ENCODE results near the gene CORO2A.
A peak's percentile ranks its signal among the peaks of the same experiment; 100 is the strongest.
"Not testable (repeated sequence)": the region's sequence is repeated elsewhere in the genome, so short reads cannot be mapped to it uniquely, and the experiment has no call there.

CORO2A gene

DNA sequence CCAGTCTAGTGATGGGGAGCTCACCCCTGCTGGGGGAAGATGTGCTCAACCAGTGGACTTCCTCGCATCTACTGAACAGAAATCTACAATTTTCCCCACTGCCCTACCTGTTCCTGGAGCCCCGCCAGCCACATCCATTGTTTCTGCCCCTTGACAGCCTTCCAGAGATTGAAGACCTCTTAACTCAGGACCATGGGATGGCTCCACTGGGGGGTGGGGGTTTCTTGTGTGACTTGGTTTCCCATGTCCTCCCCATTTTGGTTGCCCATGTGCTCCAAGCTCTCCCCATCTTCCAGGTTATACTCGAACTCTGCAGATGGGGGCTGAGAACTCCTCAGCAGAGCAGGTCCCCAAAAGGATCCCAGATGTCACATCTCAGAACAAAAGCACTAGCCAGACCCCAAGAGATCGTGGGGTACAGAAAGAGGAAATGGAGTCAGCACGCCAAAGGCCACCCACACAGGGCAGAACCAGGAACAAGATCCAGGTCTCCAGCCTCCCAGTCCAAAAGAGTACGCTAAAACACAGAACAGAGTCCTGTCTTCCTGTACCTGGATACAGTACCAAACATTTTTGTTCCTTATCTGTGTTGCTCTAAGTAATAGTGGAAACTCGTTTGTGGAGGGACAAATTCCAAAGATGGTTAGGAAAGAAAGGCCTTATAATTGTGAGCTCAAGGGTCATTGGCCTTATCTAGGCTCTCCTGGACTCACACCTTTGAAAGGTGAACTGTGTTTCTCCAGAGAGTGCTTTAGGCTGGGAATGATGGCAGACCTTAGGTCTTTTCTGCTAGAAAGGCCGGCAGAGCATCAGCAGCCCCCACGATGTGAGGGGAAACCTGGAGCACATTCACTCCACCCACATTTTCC, 15.8 kb downstream of the CORO2A start:
- DNase-seq = peak in 2 of 10 donors; percentile 47 to 76

DNA sequence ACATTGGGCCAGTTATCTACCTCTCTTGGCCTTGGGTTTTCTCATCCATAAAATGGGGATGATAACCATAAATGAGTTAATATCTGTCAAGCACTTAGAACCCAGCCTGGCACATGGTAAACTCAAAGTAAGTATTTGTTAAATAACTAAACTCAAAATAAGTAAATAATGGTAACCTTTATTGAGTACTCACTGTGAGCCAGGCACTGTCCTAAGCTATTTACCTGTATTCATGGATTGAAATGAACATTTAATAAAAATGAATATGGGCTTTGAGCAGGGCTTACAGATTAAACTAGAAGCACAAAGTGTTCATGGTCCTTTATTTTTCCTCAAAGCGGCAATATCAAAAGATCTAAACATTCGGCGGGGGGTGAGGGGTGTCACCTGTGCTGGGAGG, 16.7 kb downstream of the CORO2A start:
- DNase-seq = no peak
- intact Hi-C loops (cut with DNase I) = no loop called here

More for the DNA sequence above, 15.8 kb downstream of the CORO2A start:
- intact Hi-C loops (cut with DNase I) = no loop called here

DNA sequence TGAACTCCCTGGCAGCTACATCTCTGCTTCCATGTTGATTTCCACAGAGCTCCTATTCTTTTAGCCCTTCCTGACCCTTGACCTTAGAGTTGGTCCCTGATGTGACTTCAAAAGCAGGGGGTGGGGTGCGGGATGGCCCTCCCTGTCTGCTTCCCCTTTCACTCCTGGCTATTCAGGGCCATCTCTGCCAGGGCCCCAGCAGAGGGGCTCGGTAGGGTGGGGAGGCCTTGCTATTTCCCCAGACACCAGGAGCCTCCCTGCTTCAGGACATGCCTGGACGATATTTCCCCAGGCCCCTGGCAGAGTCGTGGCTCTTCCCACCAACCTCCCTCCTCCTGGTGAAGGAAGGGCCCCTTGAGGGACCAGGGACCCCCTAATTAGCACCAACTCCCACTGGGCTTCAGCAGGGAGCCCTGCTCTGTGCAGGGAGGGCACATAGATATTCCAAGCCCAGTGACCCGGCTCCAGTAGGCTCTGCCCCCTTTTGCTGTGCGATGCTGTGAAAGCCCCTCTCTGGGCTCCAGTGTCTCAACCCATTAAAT, 17.3 kb downstream of the CORO2A start:
- peak in 1 of 10 donors; percentile 50 for DNase-seq
- intact Hi-C loops (cut with DNase I) = no loop called here

DNA sequence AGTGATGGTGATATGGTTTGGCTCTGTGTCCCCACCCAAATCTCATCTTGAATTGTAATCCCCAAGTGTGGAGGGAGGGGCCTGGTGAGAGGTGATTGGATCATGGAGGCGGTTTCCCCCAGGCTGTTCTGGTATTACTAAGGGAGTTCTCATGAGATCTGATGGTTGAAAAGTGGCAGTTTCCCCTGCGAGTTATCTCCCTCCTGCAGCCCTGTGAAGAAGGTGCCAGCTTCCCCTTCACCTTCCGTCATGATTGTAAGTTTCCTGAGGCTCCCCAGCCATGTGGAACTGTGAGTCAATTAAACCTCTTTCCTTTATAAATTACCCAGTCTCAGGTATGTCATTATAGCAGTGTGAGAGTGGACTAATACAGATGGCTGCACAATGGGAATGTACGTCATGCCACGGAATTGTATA, 17.9 kb downstream of the CORO2A start:
- intact Hi-C loops (cut with DNase I); DNase-seq: not testable (repeated sequence)

DNA sequence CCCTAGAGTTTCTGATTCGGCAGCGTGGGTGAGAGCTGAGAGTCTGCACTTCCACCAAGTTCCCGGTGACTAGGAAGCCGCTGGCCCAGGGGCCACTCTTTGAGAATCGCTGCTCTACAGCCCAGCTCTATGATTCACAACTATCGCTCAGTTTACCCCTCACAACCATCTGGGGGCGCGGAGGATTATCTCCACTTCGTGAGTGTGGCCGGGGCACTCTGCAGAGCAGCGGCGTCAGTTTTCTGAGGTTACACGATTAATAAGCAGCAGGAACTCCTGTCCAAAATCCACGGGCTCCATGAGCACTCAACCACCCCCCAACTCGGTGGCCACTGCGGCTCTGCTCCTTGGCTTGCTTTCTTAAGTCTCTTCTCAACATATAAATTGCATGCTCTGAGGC, 19.3 kb downstream of the CORO2A start:
- intact Hi-C loops (cut with DNase I) = no loop called here
- DNase-seq = peak in 1 of 10 donors; percentile 61

DNA sequence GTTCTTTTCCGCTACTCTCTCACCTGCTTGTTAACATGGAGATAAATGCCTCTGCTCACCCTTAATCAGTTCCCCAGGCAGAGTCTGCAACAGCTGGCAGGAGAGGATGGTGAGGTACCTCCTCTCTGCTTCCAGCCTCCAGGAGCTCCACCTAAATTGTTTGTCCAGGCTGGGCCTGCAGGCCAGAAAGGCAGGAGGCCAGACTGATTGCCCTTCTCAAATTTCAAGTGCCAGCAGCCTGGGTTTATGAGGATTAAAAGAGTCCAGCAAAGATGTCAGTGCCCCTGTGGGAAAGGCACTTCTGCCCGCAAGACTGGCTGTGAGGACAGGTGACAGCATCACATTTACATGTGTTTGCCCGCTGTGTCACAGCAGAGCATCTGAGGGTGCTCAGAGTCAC, 19.8 kb downstream of the CORO2A start:
- intact Hi-C loops (cut with DNase I) = no loop called here
- DNase-seq = no peak

DNA sequence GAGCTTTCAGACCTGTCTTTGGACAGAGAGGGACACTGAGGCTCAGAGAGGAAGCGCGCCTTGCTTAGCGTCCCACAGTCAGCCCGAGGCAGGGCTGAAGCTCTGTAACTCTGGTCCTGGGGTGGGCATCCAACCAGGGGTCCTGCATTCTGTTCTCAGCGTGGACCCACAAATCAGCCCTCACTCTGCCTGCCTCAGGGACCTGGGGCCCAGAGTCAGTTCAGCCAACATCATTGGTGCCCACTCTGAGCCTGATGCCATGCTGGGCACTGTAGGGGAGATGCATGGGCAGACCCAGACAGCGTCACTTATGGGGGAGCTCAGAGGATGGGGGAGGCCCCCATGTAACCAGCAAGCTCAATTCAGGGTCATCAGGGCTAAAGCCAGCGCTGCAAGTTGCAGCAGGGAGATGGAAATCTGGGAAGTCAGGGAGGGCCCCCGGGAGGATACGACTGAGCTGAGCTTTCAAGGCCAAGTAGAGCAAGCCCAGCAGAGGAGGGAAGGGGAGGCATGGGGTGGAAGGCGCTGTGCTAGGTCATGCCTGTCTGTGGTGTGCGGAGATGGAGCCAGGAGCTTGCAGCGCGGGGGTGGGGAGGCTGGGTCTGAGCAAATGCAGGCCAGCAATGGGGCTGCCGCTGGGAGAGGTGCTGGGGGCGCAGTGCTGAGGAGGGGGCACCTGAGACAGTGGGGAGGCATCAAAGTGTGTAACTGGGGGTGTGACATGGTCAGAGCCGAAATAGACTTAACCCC, 21.1 kb downstream of the CORO2A start:
- peak in 1 of 10 donors; percentile 70 for DNase-seq
- intact Hi-C loops (cut with DNase I) = no loop called here

DNA sequence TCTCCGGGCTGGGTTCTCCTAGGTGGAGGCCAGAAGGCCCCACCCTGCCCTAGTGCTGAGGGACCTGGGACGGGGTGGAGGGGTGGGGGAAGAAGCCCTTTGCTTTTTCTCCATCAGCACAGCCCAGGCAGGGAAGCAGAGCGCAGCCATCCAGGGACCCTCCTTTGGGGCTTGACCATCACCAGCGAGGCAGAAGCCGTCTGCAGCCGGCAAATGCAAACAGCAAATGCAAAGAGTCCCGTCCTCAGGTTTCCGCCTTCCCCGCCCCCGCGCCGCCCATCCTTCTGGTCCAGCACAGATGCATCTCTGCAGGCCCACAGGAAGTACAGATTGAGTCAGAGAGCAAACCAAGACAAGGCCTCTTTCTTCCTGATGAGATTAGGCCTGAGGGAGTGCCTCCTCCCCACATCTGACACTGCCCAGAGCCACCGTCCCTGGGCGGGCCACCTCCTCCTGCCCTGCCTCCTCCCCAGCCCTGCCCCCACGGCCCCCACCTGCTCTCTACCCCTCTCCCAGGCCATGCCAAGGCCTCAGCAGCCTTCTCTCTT, 23.4 kb downstream of the CORO2A start:
- peak in 5 of 10 donors; percentile 31 to 86 (median 40) for DNase-seq
- intact Hi-C loops (cut with DNase I) = no loop called here

DNA sequence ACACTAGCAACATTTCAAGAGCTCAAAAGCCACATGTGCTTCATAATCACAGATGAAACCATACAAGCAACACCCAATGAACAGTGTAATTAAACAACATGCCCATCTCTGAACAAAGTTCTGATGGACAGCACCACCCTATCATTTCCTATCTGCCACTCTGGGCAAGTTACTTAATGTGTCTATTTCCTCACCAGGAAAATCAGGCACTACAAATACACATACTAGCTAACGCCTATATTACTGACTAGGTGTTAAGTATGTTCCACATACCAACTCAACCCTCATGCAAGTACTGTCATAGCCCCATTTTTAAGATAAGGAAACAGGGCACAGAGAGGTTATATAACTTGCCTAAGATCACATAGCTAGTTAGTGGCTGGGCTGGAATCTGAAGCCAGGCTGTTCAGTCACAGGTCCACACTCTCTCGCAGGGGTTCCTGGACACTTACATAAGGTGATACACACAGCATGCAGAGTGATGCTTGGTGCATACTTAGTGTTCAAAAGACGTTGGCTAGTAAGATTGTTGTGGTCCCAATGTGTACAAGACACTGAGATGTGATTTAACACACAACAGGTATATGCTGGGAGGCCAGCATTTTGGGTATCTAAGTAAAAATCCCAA, 24.2 kb downstream of the CORO2A start:
- intact Hi-C loops (cut with DNase I) = no loop called here

DNA sequence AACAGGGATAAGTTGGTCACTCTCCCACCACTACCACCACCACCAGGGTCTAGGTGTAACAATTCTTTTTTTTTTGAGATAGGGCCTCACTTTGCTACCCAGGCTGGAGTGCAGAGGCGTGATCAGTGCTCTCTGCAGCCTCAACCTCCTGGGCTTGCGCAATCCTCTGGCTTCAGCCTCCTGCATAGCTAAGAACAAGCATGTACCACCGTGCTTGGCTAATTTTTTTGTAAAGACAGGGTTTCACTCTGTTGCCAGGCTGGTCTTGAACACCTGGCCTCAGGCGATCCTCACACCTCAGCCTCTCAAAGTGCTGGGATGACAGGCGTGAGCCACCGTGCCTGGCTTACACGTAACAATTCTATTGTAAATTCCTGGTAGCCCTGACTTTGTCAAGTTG, 27.5 kb downstream of the CORO2A start:
- DNase-seq = peak in 1 of 10 donors; percentile 38
- intact Hi-C loops (cut with DNase I) = no loop called here

More for the DNA sequence above, 24.2 kb downstream of the CORO2A start:
- DNase-seq = peak in 1 of 10 donors; percentile 14

DNA sequence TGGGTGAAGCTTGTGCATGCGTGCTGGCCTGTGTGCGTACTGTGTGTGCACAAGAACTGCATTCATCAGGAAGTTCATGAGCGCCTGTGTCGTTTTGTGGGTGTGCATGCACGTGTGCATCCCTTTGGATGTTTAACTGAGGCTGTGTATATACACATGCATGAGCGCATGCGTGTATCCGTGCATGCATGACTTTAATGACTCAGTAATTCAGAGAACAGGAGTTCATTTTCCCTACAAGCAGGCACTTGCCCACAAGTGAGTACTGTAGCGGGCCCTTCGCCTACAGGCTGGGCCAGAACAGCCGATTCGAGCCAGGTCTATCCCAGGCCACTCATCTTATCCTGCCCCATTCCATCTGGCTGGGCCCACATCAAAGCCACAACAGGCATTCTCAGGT, 29.8 kb downstream of the CORO2A start:
- intact Hi-C loops (cut with DNase I) = no loop called here
- peak in 1 of 10 donors; percentile 52 for DNase-seq

DNA sequence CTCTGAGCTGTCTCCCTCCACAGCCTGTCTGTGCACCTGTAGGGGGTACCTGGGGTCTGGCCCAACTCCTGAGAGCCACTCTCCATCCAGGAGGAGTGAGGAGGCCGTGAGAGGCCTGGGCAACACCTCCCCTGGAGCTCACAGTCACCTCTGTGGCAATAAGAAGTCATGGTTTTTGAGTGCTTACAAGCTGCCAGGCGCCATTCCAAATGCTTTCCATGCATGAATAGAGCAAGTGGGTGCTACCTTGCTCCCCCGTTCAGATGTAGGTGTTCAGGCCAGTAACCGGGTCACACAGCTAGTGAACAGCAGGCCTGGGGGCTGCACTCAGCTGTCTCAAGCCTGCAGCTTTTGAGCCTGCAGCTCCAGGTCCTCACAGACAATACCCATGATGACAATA, 30.6 kb downstream of the CORO2A start:
- intact Hi-C loops (cut with DNase I) = no loop called here
- peak in 1 of 10 donors; percentile 24 for DNase-seq

DNA sequence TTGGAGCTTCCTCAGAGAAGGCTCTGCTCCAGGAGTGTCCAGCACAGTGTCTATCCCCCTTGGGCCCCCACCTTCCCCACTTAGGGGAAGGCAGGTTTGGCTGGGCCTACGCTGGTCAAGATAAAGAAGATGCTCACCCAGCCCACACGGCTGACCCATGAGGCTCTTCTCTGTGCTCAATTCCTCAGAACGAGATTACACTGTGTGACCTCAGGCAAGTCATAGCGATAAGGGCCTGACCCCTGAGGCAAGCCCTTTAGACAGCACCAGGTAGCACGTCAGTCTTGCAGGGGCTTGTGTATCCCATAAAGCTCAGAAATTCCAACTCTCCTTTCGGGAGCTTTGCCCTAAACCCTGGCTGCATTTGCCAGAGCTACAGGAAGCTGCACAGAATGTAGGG, 32.6 kb downstream of the CORO2A start:
- DNase-seq = no peak
- intact Hi-C loops (cut with DNase I) = no loop called here

DNA sequence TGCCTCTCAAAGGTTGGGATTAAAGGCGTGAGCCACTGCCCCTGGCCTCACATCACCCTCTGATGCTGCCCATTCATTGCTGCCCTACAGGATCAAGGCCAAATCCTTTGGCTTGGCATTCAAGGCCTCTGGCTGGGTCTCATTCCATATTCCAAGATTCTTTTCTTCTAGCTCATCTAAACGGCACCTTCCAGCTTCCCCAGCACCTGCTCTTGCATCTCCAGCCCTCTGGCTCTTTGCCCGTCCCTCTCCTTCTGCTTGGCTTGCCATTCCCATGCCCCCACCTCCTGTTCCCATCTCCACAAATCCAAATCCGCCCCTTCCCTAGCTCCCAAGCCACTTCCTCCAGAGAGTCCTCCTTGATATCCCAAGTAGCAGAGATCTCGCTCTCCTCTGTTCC, 33.1 kb downstream of the CORO2A start:
- peak in 1 of 10 donors; percentile 48 for DNase-seq
- intact Hi-C loops (cut with DNase I) = no loop called here

DNA sequence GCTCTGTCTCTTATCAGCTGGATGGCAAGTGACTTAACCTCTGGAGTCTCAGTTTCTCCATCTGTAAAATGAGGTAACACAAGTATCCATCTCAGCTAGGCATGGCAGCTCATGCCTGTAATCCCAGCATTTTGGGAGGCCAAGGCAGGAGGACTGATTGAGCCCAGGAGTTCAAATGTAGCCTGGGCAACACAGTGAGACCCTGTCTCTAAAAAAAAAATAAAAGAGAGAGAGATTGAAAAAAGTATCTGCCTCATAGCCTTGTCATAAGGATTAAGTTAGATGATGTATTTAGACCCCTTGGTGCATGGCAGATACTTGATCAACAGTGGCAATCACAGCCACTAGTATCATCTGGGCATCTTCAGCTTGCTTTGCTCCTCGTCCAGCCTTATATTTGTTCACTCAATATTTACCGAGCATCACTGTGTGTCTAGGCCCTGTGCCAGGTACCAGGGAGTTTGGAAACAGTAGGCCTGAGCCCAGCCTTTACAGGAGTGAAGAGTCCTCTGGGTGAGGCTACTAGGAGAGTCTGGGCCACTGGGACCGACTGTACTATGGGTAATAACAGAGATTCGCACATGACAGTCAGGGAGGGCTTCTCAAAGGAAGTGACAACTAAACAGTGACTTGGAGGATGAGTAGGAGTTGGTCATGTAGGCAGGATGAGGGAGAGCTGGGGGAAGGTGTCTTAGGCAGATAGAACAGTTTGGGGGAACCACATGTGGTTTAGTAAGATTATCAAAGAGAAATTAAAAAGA, 34.2 kb downstream of the CORO2A start:
- intact Hi-C loops (cut with DNase I) = no loop called here
- peak in 1 of 10 donors; percentile 26 for DNase-seq

DNA sequence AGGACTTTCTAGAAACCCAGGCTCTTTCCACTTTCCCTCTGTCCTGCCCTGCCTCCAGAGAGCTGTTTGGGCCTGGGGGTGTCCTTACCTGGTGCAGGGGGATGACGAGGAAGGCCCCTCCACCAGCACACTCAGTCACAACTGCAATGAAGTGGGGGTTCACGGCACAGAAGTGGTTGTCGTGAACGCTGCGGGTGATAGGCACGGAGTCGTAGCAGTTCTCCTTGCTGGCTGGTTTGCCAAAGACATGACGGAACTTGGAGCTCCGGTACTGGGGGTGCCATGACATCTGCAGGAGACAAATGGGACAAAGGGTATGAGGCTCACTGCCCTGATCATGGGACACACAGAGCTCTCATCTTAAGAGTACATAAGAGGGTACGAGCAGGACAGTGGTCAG, 35.1 kb downstream of the CORO2A start:
- DNase-seq = peak in 1 of 10 donors; percentile 63
- intact Hi-C loops (cut with DNase I) = no loop called here

DNA sequence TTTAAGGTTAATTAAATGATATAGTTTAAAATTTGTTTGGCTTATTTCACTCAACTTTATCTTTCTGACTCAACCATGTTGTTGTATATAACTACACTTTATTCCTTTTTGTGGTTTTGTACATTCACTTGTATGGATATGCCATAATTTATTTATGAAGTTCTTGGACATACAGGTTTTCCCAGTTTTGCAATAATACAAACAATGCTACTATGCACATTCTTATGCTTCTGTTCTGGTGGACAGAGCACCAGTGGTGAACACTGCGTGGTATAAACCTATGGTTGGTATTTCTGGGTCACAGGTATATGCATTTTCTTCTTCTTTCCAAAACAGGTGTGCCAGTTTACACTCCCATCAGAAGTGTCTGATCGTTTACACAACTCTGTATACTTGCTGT, 37.8 kb downstream of the CORO2A start:
- DNase-seq = no peak
- intact Hi-C loops (cut with DNase I) = no loop called here

DNA sequence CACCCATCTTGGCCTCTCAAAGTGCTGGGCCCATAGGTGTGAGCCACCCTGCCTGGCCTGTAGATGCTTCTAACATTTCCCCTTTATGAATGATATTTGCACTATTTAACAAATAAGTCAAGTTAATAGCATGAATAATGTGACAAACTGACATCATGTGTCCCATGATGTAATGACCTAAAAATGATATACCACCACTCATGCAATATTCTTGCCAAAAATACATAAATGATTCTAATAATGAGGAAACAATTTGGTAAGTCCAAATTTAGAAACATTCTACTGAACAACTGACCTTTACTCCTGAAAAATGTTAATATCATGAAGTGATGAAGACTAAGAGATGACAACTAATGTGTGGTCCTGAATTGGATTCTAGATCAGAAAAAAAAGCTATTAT, 39.9 kb downstream of the CORO2A start:
- intact Hi-C loops (cut with DNase I) = no loop called here
- DNase-seq = peak in 1 of 10 donors; percentile 8

DNA sequence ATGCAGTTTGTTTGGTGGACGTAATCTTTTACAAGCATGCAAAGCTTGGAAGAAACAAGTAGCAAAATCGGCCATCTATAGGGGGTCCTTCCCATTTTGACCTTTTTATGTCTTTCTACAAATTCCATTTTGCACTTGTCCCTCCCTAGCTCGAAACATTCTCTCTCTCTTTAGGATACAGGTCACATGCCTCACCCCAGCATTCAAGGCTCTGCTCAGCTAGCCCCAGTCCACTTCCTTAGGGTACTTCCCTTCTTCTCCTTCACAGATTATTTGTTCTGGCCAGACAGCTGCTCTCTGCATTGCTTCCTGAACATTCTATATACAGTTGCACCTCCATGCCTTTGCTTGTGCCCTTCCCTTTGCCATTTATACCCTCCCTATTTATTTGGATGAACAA, 41.7 kb downstream of the CORO2A start:
- no peak for DNase-seq
- intact Hi-C loops (cut with DNase I) = no loop called here

DNA sequence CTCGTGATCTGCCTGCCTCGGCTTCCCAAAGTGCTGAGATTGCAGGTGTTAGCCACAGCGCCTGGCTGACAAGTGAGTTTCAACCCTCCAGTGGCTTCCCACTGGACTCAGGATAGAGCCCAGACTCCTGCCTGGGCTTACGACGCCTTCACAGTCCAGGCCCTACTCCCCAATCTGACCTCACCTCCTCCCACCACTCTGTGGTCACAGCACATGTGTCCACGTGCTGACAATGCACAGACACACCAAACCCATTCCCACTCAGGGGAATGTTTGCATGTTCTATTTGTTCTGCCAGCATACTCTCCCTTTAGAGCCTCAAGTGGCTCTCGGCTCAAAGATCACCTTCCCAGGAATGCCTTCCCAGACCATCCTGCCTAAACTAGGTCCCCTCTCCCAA, 42.3 kb downstream of the CORO2A start:
- no peak for DNase-seq
- intact Hi-C loops (cut with DNase I) = no loop called here
